Effector memory CD8-positive, alpha-beta T cell (primary cell): Measurements from ENCODE around the gene CAB39L.
"Not testable (repeated sequence)": the region's sequence is repeated elsewhere in the genome, so short reads cannot be mapped to it uniquely, and the experiment has no call there.

Experiments used
- ATAC-seq: fragments of 150-1000 bp; cut with Tn5 transposase; replicated peaks from 2 replicates; pipeline ENCODE4 v1.10.0; 2021; ENCODE audit warnings: mild to moderate bottlenecking, moderate library complexity
- DNase-seq, 3 experiments: peaks; one replicate each; pipeline ENCODE4 v3.0.0; 2021
- H3K27ac Mint-ChIP-seq, 2 donors: one replicate each; pipeline ENCODE4 v1.8.0; 2022; ENCODE audit warnings: mild to moderate bottlenecking in 2 of 2, mixed read lengths in 2 of 2, moderate library complexity in 2 of 2
- H3K27me3 Mint-ChIP-seq, 2 donors: one replicate each; pipeline ENCODE4 v1.8.0; 2022; ENCODE audit warnings: mixed read lengths in 2 of 2
- H3K36me3 Mint-ChIP-seq: one replicate; pipeline ENCODE4 v1.8.0; 2022; ENCODE audit warnings: mild to moderate bottlenecking, moderate library complexity, mixed read lengths; ENCODE audit not compliant: insufficient read depth
- H3K4me1 Mint-ChIP-seq, 2 donors: one replicate each; pipeline ENCODE4 v1.8.0; 2022; ENCODE audit warnings: low read depth in 2 of 2, mixed read lengths in 2 of 2
- H3K4me3 Mint-ChIP-seq, 2 donors: one replicate each; pipeline ENCODE4 v1.8.0; 2022; ENCODE audit warnings: mild to moderate bottlenecking in 2 of 2, mixed read lengths in 2 of 2, moderate library complexity in 2 of 2
- H3K9me3 Mint-ChIP-seq, 2 donors: one replicate each; pipeline ENCODE4 v1.8.0; 2022; ENCODE audit warnings: mixed read lengths in 2 of 2

Gene CAB39L

DNA sequence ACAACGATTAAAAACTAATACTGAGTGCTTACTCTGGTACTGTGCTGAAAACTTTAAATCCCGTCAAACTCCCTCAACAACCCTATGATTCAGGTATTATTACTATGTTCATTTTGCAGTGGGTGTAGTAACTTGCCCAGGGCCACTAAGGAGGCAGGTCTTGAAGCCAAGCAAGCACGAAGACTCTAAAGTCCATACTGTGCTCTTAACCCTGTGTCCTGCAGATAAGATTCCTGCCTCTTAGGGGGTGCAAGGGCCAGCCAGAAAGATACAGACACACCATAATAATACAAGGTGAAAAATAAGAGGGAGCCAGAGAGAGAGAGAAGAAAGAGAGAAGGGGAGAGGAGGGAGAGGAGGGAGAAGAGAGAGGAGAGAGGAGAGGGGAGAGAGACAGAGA lies 100.6 kb downstream of the CAB39L start:
- no peak for ATAC-seq
- Mint-ChIP-seq H3K27me3 (no peaks in the 10 kb centered on the region), H3K27ac (no peak overlapping the region), H3K4me1 (no peaks in the 10 kb centered on the region), H3K4me3 (no peak overlapping the region), H3K36me3 (no peaks in the 10 kb centered on the region), H3K9me3 (no peaks in the 10 kb centered on the region)
- no peak for DNase-seq

DNA sequence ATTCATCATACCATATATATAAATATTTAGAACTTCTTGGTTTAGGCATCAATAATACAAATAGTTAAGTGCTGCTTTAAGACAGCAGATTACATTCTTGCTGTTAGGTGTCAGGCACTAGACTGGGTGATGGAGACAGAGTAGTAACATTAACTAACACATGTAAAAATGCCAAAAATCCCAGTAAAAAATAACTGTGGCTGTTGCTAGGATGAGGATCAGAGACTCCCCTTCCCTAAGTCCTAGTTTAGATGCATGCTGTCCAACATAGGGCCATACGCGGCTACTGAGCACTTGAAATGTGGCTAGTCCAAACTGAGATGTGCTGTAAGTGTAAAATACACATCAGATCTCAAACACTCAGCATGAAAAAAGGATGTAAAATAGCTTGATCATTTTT lies 101.4 kb downstream of the CAB39L start:
- no peak overlapping the region for H3K27ac Mint-ChIP-seq
- no peak overlapping the region for H3K4me3 Mint-ChIP-seq
- no peaks in the 10 kb centered on the region for H3K9me3 Mint-ChIP-seq
- H3K27me3 Mint-ChIP-seq = no peaks in the 10 kb centered on the region
- DNase-seq (no peak), ATAC-seq (no peak)
- no peaks in the 10 kb centered on the region for H3K4me1 Mint-ChIP-seq
- H3K36me3 Mint-ChIP-seq = no peaks in the 10 kb centered on the region

DNA sequence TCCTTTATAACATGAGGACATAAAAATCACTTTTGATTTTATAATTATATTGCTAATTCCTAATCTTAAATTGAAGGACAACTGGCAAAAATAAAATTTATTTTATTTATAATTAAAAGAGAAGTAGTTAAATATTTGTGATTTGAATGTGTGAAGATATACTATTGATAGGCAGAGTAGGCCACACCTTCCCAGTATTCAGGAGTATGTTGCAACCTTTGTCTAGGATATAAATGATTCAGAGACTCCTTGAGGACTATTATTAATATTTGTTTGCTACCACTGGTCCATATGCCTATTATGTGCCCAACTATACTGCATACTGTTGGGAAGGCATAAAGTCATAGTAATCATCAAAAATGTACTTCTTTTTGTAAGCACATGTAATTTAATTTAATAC lies 101.9 kb downstream of the CAB39L start:
- ATAC-seq (no peak), DNase-seq (no peak)
- no peaks in the 10 kb centered on the region for H3K36me3 Mint-ChIP-seq
- no peak overlapping the region for H3K27ac Mint-ChIP-seq
- H3K4me3 Mint-ChIP-seq = no peak overlapping the region
- no peaks in the 10 kb centered on the region for H3K27me3 Mint-ChIP-seq
- no peaks in the 10 kb centered on the region for H3K9me3 Mint-ChIP-seq
- H3K4me1 Mint-ChIP-seq = no peaks in the 10 kb centered on the region

DNA sequence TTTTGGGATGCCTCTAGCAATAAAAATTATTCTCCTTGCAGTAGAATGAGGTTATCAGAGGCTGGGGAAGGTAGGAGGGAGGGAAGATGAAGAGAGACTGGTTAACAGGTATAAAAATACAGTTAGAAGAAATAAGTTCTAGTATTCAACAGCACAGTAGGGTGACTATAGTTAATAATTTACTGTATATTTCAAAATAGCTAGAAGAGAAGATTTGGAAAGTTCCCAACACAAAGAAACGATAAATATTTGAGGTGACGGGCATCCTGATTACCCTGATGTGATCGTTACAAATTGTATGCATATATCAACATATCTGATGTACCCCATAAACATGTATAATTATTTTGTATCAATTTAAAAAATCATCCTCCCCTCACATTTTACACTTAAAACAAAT lies 102.3 kb downstream of the CAB39L start:
- Mint-ChIP-seq H3K4me3 (no peak overlapping the region), H3K4me1 (no peaks in the 10 kb centered on the region), H3K27me3 (no peaks in the 10 kb centered on the region), H3K36me3 (no peaks in the 10 kb centered on the region), H3K9me3 (no peaks in the 10 kb centered on the region), H3K27ac (peak overlapping the region in 1 of 2 donors; percentile 58)
- DNase-seq (no peak), ATAC-seq (no peak)

DNA sequence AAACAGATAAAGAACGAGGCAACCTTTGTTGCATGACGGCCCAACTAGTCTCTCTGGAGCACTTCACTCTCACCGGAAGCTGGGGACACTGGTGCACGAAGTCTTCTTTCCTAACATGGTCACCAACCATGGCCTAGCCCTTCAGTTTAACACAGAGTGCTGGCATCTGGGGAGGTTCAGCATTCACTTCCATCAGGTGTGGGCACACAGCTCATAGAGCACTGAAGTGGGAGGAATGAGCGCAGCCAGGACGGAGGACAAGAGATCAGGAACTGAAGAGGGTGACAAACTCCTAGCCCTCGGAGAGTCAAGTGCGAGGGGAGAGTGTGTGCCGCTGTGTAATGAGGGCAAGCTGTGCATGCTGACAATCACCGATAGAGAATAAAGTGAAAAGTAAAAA lies 103.7 kb downstream of the CAB39L start:
- H3K9me3 Mint-ChIP-seq = no peaks in the 10 kb centered on the region
- DNase-seq (no peak), ATAC-seq (no peak)
- no peaks in the 10 kb centered on the region for H3K4me1 Mint-ChIP-seq
- H3K36me3 Mint-ChIP-seq = no peaks in the 10 kb centered on the region
- no peak overlapping the region for H3K4me3 Mint-ChIP-seq
- H3K27ac Mint-ChIP-seq = no peak overlapping the region
- no peaks in the 10 kb centered on the region for H3K27me3 Mint-ChIP-seq

DNA sequence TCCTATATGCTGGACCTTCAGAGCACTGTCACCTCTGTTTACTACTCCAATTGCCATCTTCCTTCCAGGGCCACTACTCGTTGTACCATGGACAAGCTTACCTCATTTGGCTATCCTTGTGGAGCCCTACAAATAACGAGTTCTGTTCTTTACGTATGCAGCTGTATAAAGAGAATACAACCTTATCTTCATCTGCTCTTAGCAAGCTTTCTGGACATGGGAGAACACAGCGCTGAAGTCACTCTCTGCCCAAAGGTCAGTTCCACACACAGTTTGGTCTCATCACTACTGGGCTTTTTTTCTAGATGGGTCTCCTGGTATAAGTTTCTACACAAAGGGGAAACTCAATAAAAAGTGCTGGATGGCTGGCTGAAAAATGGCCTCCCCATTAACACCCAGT lies 107.2 kb downstream of the CAB39L start:
- no peaks in the 10 kb centered on the region for H3K4me1 Mint-ChIP-seq
- no peaks in the 10 kb centered on the region for H3K27me3 Mint-ChIP-seq
- H3K27ac Mint-ChIP-seq = no peak overlapping the region
- no peak overlapping the region for H3K4me3 Mint-ChIP-seq
- H3K9me3 Mint-ChIP-seq = no peaks in the 10 kb centered on the region
- no peak for ATAC-seq
- no peak for DNase-seq
- peaks cover 3% of the 10 kb centered on the region for H3K36me3 Mint-ChIP-seq

DNA sequence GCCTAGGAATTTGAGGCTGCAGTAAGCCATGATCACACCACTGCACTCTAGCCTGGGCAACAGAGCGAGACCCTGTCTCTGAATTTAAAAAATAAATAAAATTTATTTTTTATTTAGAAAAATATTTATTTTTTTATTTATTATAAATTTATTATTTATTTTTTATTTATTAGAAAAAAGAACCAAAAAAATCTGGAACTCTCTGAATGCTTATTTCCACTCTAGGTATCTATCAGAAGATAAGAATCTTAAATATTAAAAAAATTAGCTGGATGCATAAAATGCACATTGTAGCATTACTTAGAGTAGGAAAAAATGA lies 113.4 kb downstream of the CAB39L start:
- H3K36me3 Mint-ChIP-seq = peaks cover 7% of the 10 kb centered on the region
- no peak for ATAC-seq
- no peaks in the 10 kb centered on the region for H3K27me3 Mint-ChIP-seq
- DNase-seq = no peak
- H3K4me1 Mint-ChIP-seq = no peaks in the 10 kb centered on the region
- no peak overlapping the region for H3K4me3 Mint-ChIP-seq
- H3K27ac Mint-ChIP-seq = no peak overlapping the region
- no peaks in the 10 kb centered on the region for H3K9me3 Mint-ChIP-seq

DNA sequence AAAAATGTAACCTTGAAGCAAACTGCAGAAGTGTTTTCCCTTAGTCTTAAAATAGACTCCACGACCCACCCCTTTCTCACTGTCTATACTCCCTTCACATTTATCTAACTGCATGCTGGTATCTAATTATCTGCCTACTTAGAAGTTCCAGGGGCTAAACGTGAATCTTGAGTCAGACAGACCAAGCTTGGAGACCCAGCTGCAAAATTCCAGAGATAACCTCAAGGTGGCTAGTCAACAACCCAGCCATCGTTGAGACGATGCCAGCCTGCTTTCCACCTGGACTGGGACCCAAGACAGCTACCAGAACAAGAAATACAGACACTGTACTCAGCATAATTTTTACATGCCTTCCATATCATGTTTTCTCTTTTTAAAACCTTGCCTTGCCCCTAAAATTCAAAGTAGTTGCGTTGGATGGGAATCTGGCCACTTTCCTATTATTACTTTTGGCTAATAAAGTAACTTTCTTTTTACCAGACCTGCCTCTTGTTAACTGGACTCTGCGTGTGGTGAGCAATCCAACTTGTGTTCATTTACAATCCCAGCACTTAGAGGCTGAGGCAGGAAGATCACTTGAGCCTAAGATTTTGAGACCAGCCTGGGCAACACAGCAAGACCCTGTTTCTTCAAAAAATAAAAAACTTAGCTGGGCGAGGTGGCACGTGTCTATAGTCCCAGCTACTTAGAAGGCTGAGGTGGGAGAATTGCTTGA lies 113.9 kb downstream of the CAB39L start:
- Mint-ChIP-seq H3K4me3 (no peak overlapping the region), H3K9me3 (no peaks in the 10 kb centered on the region), H3K36me3 (peaks cover 7% of the 10 kb centered on the region), H3K27ac (peak overlapping the region in 1 of 2 donors; percentile 33), H3K4me1 (no peaks in the 10 kb centered on the region), H3K27me3 (no peaks in the 10 kb centered on the region)
- ATAC-seq (no peak), DNase-seq (no peak)

DNA sequence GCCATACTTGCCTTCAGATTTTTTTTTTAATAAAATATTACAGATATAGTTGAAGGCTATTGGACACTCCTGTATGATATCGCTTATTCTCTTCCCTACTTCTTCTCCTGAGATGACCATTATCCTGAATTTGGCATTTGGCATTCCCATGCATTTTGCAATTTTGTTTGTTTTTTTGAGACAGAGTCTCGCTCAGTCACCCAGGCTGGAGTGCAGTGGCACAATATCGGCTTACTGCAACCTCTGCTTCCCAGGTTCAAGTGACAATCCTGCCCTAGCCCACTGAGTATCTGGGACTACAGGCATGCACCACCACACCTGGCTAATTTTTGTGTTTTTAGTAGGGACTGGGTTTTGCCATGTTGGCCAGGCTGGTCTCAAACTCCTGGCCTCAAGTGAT lies 116.7 kb downstream of the CAB39L start:
- DNase-seq, ATAC-seq, H3K9me3 Mint-ChIP-seq, H3K36me3 Mint-ChIP-seq, H3K4me1 Mint-ChIP-seq, H3K27me3 Mint-ChIP-seq, H3K4me3 Mint-ChIP-seq: not testable (repeated sequence)
- H3K27ac Mint-ChIP-seq = peak overlapping the region in 1 of 2 donors; percentile 72

DNA sequence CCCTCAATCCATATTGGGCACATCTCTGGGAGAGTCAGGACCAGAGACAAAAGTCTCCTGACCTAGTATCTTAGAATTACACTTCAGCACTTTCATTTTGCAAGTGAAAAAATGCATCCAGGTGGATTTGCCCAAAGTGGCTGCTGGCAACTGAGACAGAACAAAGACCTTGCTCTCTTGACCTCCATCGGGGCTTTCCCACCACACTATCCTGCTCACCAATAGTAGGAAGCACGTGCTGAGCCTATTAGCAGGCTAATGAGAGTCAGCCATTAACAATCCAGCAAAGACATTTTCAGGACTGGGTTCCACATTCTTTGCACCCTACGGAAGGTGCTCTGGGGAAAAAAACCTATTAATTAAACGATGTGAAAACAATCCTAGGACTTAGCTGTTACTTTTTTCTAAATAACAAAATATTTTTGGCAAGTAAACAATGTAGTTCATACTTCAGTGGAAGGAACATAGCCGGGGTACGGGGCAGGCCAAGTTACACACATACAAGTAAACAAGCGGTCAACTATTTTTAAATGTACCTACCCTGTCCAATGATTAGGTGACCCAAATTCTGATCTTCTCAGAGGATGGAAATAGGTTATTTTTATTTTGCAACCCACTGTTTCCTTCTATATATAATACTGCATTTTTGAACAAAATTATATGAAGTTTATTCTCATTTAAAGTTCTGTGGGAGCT lies 117.5 kb downstream of the CAB39L start:
- no peak overlapping the region for H3K27ac Mint-ChIP-seq
- no peak overlapping the region for H3K4me3 Mint-ChIP-seq
- ATAC-seq (no peak), DNase-seq (no peak)
- H3K27me3 Mint-ChIP-seq = no peaks in the 10 kb centered on the region
- no peaks in the 10 kb centered on the region for H3K4me1 Mint-ChIP-seq
- H3K36me3 Mint-ChIP-seq = peaks cover 4% of the 10 kb centered on the region
- no peaks in the 10 kb centered on the region for H3K9me3 Mint-ChIP-seq

DNA sequence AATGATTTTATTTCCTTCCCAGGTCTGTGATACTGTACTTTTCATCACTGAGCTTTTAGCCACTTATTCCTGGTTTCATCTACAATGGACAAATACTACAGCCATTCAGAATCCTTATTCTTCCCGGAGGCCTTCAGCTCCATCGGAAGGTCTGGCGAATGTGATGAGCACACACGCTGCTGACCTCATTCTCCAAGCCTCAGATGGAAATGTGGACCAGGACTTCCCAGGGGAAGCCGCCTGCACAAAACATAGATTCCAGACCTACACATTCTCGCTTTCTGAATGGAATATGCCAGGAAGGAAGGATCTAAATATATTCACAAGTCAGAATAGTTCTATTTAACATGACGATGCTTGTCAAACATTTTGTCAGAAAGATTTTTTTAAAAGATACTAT lies 120.5 kb downstream of the CAB39L start:
- DNase-seq (no peak), ATAC-seq (no peak)
- no peaks in the 10 kb centered on the region for H3K27me3 Mint-ChIP-seq
- no peaks in the 10 kb centered on the region for H3K9me3 Mint-ChIP-seq
- no peak overlapping the region for H3K4me3 Mint-ChIP-seq
- H3K27ac Mint-ChIP-seq = no peak overlapping the region
- H3K4me1 Mint-ChIP-seq = peaks cover 1 to 6% of the 10 kb centered on the region in 2 donors
- H3K36me3 Mint-ChIP-seq = no peaks in the 10 kb centered on the region

DNA sequence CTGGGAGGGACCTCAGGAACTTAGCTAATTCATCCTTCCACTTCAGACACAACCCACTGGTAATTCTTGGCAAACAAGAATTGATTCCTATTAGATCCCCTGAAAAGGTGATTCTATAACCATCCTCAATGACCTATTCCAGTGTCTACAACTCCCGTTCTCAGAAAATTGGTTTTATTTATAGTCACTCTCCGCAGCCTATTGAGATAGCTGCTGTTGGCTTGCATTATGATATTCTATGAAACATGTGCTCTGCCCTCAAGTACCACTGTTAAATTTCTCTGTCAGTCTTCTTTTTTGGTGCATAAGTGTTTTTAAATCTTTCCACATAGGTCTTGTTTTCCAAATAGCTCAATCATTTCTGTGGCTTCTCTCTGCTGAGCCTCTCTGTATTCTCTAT lies 121.2 kb downstream of the CAB39L start:
- H3K4me3 Mint-ChIP-seq = no peak overlapping the region
- ATAC-seq (no peak), DNase-seq (no peak)
- no peak overlapping the region for H3K27ac Mint-ChIP-seq
- no peaks in the 10 kb centered on the region for H3K36me3 Mint-ChIP-seq
- peaks cover 1 to 6% of the 10 kb centered on the region in 2 donors for H3K4me1 Mint-ChIP-seq
- H3K9me3 Mint-ChIP-seq = no peaks in the 10 kb centered on the region
- H3K27me3 Mint-ChIP-seq = no peaks in the 10 kb centered on the region

DNA sequence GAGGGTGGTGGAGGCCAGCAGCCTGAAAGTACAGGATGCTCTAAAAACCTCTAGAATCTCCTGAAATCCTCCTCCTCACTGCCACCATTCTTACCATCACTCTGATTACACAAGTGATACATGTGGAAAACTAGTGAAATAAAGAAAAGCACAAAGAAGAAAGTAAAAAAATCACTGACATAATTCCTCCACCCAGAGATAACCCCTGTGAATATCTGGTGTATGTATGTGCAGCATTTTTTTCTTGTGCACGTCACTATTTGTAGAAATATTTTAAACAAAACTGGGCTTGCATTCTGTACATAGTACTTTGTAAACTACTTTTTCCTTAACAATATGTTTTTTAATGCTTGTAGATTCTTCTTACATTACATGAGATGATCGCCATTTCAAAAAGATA lies 122.9 kb downstream of the CAB39L start:
- H3K27ac Mint-ChIP-seq = peak overlapping the region in 1 of 2 donors; percentile 56
- peaks cover 1 to 6% of the 10 kb centered on the region in 2 donors for H3K4me1 Mint-ChIP-seq
- H3K4me3 Mint-ChIP-seq = no peak overlapping the region
- ATAC-seq (no peak), DNase-seq (no peak)
- no peaks in the 10 kb centered on the region for H3K27me3 Mint-ChIP-seq
- H3K36me3 Mint-ChIP-seq = no peaks in the 10 kb centered on the region
- no peaks in the 10 kb centered on the region for H3K9me3 Mint-ChIP-seq

DNA sequence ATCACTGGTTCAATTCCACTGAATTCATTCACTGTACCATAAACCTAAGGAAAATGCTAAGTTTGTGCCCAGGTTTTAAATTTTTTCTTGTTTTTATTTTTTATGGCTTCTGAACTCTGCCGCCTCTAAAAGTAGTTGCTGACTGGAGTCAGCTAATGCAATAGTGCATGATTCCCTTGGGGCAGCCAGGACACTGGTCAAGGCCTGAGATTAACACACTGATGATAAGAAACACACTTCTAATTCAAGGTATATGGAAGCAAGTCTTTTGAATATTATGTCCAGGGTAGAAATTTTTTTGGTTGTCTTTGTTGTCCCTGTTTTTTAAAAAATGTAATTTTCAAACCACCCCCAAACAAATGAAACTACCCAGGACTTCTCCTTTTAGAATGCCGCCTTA lies 123.9 kb downstream of the CAB39L start:
- Mint-ChIP-seq H3K4me3 (no peak overlapping the region), H3K27ac (no peak overlapping the region), H3K36me3 (no peaks in the 10 kb centered on the region), H3K27me3 (no peaks in the 10 kb centered on the region), H3K9me3 (no peaks in the 10 kb centered on the region), H3K4me1 (peaks cover 1 to 6% of the 10 kb centered on the region in 2 donors)
- no peak for ATAC-seq
- no peak for DNase-seq
